Kidney (tissue), 14 donors: Measurements from ENCODE around the gene TXNRD1. TPM values are rescaled to one million over a fixed set of nuclear protein-coding genes. Genes with fewer than 3 reads are reported as not detected.

Source experiments
- DNase-seq, 5 donors: peaks; one replicate each; pipeline ENCODE4 v3.0.0-alpha.2; 2013 to 2020
- FAIRE-seq: peaks from 2 replicates; lab custom pipeline; 2012; peaks lifted over from hg19 to GRCh38; lab: Jason Lieb, UNC
- H3K27ac ChIP-seq, 2 donors: one replicate each; pipeline ENCODE4 v1.7.0; 2013; ENCODE audit warnings: low read depth in 2 of 2, low read length in 2 of 2, inconsistent platforms in 1 of 2
- H3K27me3 ChIP-seq: one replicate; pipeline ENCODE4 v1.7.1; 2013; ENCODE audit warnings: low read length, inconsistent platforms; ENCODE audit not compliant: control insufficient read depth, insufficient read depth
- H3K36me3 ChIP-seq, 3 donors: one replicate each; pipeline versions ENCODE4 v1.7.0 to v1.7.1; 2013; ENCODE audit warnings: low read length in 3 of 3, control low read depth in 1 of 3, inconsistent platforms in 1 of 3; ENCODE audit not compliant: insufficient read depth in 3 of 3, control insufficient read depth in 2 of 3
- H3K4me1 ChIP-seq, 3 donors: one replicate each; pipeline versions ENCODE4 v1.7.0 to v1.7.1; 2013; ENCODE audit warnings: low read length in 3 of 3, inconsistent platforms in 1 of 3, low read depth in 1 of 3; ENCODE audit not compliant: control insufficient read depth in 2 of 3, insufficient read depth in 2 of 3
- H3K4me3 ChIP-seq, 3 donors: one replicate each; pipeline versions ENCODE4 v1.7.0 to v1.8.1; 2013; ENCODE audit warnings: low read length in 3 of 3, control low read depth in 1 of 3, inconsistent platforms in 1 of 3
- H3K9ac ChIP-seq, 3 donors: one replicate each; pipeline versions ENCODE4 v1.7.0 to v1.7.1; 2013; ENCODE audit warnings: low read length in 3 of 3, control low read depth in 1 of 3, inconsistent platforms in 1 of 3
- H3K9me3 ChIP-seq, 3 donors: one replicate each; pipeline versions ENCODE4 v1.7.0 to v1.7.1; 2013; ENCODE audit warnings: low read length in 3 of 3, control low read depth in 1 of 3, inconsistent platforms in 1 of 3; ENCODE audit not compliant: control insufficient read depth in 2 of 3, insufficient read depth in 1 of 3
- intact Hi-C: fragments of 100-400 bp; cut with DNase I; formaldehyde crosslinking; loops from one replicate; pipeline ENCODE4 v1.11.1; 2022
- polyA plus RNA-seq: library from polyadenylated mRNA; stranded (reverse); fragments of 350-450 nt; fragmentation: Illumina TruSeq; extraction: RNeasy Lipid Tissue Mini Kit (QIAGEN cat#74804); gene quantifications from one replicate; pipeline ENCODE4 v1.2.3, GENCODE V29; 2014; ENCODE audit warnings: low read depth, low replicate concordance; ENCODE audit not compliant: insufficient read depth
- total RNA-seq: library from RNA; stranded (reverse); fragmentation: NEBNext Ultra II Directional; extraction: Animal tissue kit (Norgen Biotek cat#: 25700); gene quantifications from one replicate; pipeline ENCODE4 v1.2.1, GENCODE V29; 2021
- TF ChIP-seq, protein P1 (sequence below): IDR thresholded peaks from 3 replicates; pipeline ENCODE4 v1.5.1; 2012; ENCODE audit warnings: mild to moderate bottlenecking, moderate library complexity, borderline replicate concordance; ENCODE audit not compliant: insufficient read depth; ENCODE audit errors: extremely low read depth
- donor health status: control.
- donor health status: control.
- donor health status: control.
- donor health status: control.
- donor health status: control.
- donor health status: DM: yes; HTN: yes; CAD: no.
- donor health status: Normal renal cell carcinoma (clear cell type).

Gene TXNRD1
- total and polyA plus RNA-seq, 2 donors from 2014 or later: 45.0 to 73.2 TPM

DNA sequence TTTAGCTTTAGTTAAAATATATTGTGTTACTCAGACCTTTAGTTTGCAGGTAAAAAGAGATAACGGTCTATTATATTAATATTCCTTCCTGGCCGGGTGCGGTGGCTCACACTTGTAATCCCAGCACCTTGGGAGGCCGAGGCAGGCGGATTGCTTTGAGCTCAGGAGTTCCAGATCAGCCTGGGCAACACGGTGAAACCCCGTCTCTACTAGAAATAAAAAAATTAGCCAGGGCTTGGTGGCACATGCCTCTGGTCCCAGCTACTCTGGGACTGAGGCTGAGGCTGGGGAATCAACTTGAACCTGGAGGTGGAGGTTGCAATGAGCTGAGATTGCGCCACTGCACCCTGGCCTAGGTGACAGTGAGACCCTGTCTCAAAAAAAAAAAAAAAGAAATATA, 74.7 kb downstream of the TXNRD1 start:
- Histone ChIP-seq H3K9ac (no peak overlapping the region), H3K36me3 (peaks cover 0 to 5% (median 0%) of the 10 kb centered on the region in 3 donors), H3K27me3 (no peaks in the 10 kb centered on the region), H3K4me1 (peaks cover 0 to 13% (median 11%) of the 10 kb centered on the region in 3 donors), H3K4me3 (no peak overlapping the region), H3K9me3 (no peaks in the 10 kb centered on the region), H3K27ac (no peak overlapping the region)
- intact Hi-C loops: no loop called here
- no peak for DNase-seq
- TF ChIP-seq, protein P1, sequence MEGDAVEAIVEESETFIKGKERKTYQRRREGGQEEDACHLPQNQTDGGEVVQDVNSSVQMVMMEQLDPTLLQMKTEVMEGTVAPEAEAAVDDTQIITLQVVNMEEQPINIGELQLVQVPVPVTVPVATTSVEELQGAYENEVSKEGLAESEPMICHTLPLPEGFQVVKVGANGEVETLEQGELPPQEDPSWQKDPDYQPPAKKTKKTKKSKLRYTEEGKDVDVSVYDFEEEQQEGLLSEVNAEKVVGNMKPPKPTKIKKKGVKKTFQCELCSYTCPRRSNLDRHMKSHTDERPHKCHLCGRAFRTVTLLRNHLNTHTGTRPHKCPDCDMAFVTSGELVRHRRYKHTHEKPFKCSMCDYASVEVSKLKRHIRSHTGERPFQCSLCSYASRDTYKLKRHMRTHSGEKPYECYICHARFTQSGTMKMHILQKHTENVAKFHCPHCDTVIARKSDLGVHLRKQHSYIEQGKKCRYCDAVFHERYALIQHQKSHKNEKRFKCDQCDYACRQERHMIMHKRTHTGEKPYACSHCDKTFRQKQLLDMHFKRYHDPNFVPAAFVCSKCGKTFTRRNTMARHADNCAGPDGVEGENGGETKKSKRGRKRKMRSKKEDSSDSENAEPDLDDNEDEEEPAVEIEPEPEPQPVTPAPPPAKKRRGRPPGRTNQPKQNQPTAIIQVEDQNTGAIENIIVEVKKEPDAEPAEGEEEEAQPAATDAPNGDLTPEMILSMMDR: no peak
- no peak for FAIRE-seq

DNA sequence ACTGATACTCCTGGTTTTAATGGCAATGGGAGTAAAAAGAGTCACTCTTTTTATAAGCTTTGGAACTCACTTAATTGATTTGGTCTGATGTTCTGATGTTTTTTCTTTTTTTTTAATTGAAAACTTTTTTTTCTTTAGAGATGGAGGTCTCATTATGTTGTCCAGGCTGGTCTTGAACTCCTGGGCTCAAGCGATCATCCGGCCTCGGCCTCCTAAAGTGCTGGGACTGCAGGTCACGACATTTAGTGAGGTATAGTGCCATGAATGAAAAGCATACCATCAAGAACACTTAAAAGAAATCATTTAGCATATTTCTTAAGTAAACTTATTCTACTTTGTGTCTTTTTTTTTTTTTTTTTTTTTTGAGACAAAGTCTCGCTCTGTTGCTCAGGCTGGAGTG, 75.3 kb downstream of the TXNRD1 start:
- Histone ChIP-seq H3K9ac (no peak overlapping the region), H3K4me3 (no peak overlapping the region), H3K4me1 (peaks cover 0 to 11% (median 8%) of the 10 kb centered on the region in 3 donors), H3K36me3 (peaks cover 0 to 5% (median 0%) of the 10 kb centered on the region in 3 donors), H3K27ac (no peak overlapping the region), H3K27me3 (no peaks in the 10 kb centered on the region), H3K9me3 (no peaks in the 10 kb centered on the region)
- intact Hi-C loops: no loop called here
- TF ChIP-seq, protein P1: no peak
- FAIRE-seq (no peak), DNase-seq (no peak)

DNA sequence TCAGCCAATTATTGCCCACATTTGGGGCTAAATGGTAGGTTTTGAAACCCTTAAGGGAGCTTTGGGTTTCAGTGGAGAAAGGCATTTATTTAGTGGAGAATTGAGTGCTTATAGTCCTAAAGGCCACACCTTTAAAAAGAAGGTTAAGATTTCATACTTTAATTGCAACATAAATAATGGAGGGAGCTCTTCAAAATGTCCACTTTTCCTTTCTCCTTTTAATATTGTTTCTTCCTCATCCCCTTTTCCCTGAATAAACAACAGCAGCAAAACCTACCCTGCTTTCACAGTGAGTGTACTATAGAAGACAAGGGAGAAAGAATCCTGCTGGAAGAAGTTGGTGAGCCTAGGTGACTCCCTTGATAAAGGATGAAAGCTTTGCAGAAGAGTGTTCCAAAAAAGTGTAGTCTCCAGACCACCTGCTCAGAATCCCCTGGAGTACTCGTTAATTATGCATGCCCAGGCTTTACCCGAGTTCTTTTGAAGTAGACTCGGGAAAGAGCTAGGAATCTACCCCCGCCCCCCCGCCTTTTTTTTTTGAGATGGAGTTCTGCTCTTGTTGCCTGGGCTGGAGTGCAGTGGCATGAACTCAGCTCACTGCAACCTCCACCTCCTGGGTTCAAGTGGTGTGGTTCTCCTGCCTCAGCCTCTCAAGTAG, 76.4 kb downstream of the TXNRD1 start:
- Histone ChIP-seq H3K27me3 (no peaks in the 10 kb centered on the region), H3K36me3 (peaks cover 0 to 5% (median 0%) of the 10 kb centered on the region in 3 donors), H3K9me3 (no peaks in the 10 kb centered on the region), H3K4me3 (no peak overlapping the region), H3K27ac (no peak overlapping the region), H3K4me1 (peaks cover 0 to 5% (median 0%) of the 10 kb centered on the region in 3 donors), H3K9ac (no peak overlapping the region)
- TF ChIP-seq, protein P1: no peak
- DNase-seq: no peak
- intact Hi-C loops: no loop called here
- no peak for FAIRE-seq
